Karpas-422 (cell line): Measurements from ENCODE around the gene CAB39. TPM values are rescaled to one million over a fixed set of nuclear protein-coding genes. Genes with fewer than 3 reads are reported as not detected.

Experiments used
- DNase-seq: peaks from one replicate; pipeline ENCODE4 v3.0.0-alpha.2; 2015
- H2AFZ ChIP-seq: fragments of 200-600 bp; sonication (generic); 2 replicates; pipeline ENCODE4 v1.6.1; 2014; ENCODE audit warnings: antibody characterized with exemption, low read length, mixed read lengths
- H3K27ac ChIP-seq: fragments of 200-600 bp; sonication (generic); 2 replicates; pipeline ENCODE4 v1.5.1; 2014; ENCODE audit warnings: mild to moderate bottlenecking, low read length, moderate library complexity
- H3K27me3 ChIP-seq: fragments of 200-600 bp; sonication (generic); 2 replicates; pipeline ENCODE4 v1.6.1; 2014; ENCODE audit warnings: low read length, mixed read lengths
- H3K36me3 ChIP-seq: fragments of 200-600 bp; sonication (generic); 2 replicates; pipeline ENCODE4 v1.6.1; 2014; ENCODE audit warnings: low read length, mixed read lengths; ENCODE audit not compliant: insufficient read depth
- H3K4me1 ChIP-seq: fragments of 200-600 bp; sonication (generic); 2 replicates; pipeline ENCODE4 v1.6.1; 2014; ENCODE audit warnings: mild to moderate bottlenecking, low read length, mixed read lengths
- H3K4me2 ChIP-seq: fragments of 200-600 bp; sonication (generic); 2 replicates; pipeline ENCODE4 v1.6.1; 2014; ENCODE audit warnings: low read length, low read depth, mild to moderate bottlenecking; ENCODE audit not compliant: poor library complexity, severe bottlenecking
- H3K4me3 ChIP-seq: fragments of 200-600 bp; sonication (generic); 2 replicates; pipeline ENCODE4 v1.5.1; 2014; ENCODE audit warnings: mild to moderate bottlenecking, antibody characterized with exemption, low read length, mixed read lengths
- H3K79me2 ChIP-seq: fragments of 200-600 bp; sonication (generic); 2 replicates; pipeline ENCODE4 v1.6.1; 2014; ENCODE audit warnings: mild to moderate bottlenecking, low read length, mixed read lengths
- H3K9ac ChIP-seq: fragments of 200-600 bp; sonication (generic); 2 replicates; pipeline ENCODE4 v1.6.0; 2014; ENCODE audit warnings: low read length
- H3K9me2 ChIP-seq: fragments of 200-600 bp; sonication (generic), shearing (Covaris generic); replicated peaks from 2 replicates; pipeline ENCODE4 v1.6.0; 2014; ENCODE audit warnings: mild to moderate bottlenecking, low read length, moderate library complexity; ENCODE audit not compliant: insufficient read depth
- H3K9me3 ChIP-seq: fragments of 300-700, 200-600 bp; sonication (generic); 2 replicates; pipeline ENCODE4 v1.6.1; 2014; ENCODE audit warnings: low read length, mixed read lengths
- H4K20me1 ChIP-seq: fragments of 200-600 bp; sonication (generic); 2 replicates; pipeline ENCODE4 v1.6.1; 2014; ENCODE audit warnings: mild to moderate bottlenecking, antibody characterized with exemption, low read length, low read depth; ENCODE audit not compliant: insufficient read depth
- total RNA-seq: library from RNA; depleted of rRNA; stranded (reverse); fragments of >200 nt; shearing (Covaris generic); gene quantifications from 2 replicates; pipeline ENCODE4 v1.2.3, GENCODE V29; 2014; ENCODE audit warnings: low replicate concordance

CAB39 gene
- total RNA-seq, 1 experiment from 2014 or later: 89.3 TPM

GRCh38 chr2:230788554-230789175 is 76.0 kb downstream of the CAB39 start:
- DNase-seq: no peak
- Histone ChIP-seq H3K27ac (no peak overlapping the region), H3K4me1 (no peaks in the 10 kb centered on the region), H3K79me2 (peaks cover 90% of the 10 kb centered on the region), H3K36me3 (peaks cover 59% of the 10 kb centered on the region), H3K4me2 (no peak overlapping the region), H3K27me3 (no peaks in the 10 kb centered on the region), H3K4me3 (no peak overlapping the region), H3K9ac (no peak overlapping the region), H4K20me1 (no peaks in the 10 kb centered on the region), H2AFZ (no peak overlapping the region), H3K9me2 (no peaks in the 10 kb centered on the region), H3K9me3 (peaks cover 10% of the 10 kb centered on the region)

GRCh38 chr2:230790981-230791380 is 78.3 kb downstream of the CAB39 start:
- peaks cover 2% of the 10 kb centered on the region for H3K4me1 ChIP-seq
- peaks cover 10% of the 10 kb centered on the region for H3K9me3 ChIP-seq
- no peak overlapping the region for H3K9ac ChIP-seq
- H3K27me3 ChIP-seq: no peaks in the 10 kb centered on the region
- no peak overlapping the region for H3K4me3 ChIP-seq
- DNase-seq: no peak
- H2AFZ ChIP-seq: no peak overlapping the region
- no peaks in the 10 kb centered on the region for H3K9me2 ChIP-seq
- H3K4me2 ChIP-seq: no peak overlapping the region
- H3K79me2 ChIP-seq: peaks cover 91% of the 10 kb centered on the region
- H4K20me1 ChIP-seq: no peaks in the 10 kb centered on the region
- H3K36me3 ChIP-seq: peaks cover 56% of the 10 kb centered on the region
- H3K27ac ChIP-seq: no peak overlapping the region

- no peaks in the 10 kb centered on the region for H3K27me3 ChIP-seq
- H2AFZ ChIP-seq: no peak overlapping the region
- H3K9me3 ChIP-seq: no peaks in the 10 kb centered on the region
- no peak overlapping the region for H3K27ac ChIP-seq
- H3K79me2 ChIP-seq: peaks cover 85% of the 10 kb centered on the region
- H3K36me3 ChIP-seq: peaks cover 38% of the 10 kb centered on the region
- no peaks in the 10 kb centered on the region for H3K9me2 ChIP-seq
- no peak for DNase-seq
- H3K4me1 ChIP-seq: peaks cover 25% of the 10 kb centered on the region
- no peaks in the 10 kb centered on the region for H4K20me1 ChIP-seq
- no peak overlapping the region for H3K4me3 ChIP-seq
- no peak overlapping the region for H3K4me2 ChIP-seq
- H3K9ac ChIP-seq: no peak overlapping the region
These were observed 81.1 kb downstream of the CAB39 start for GRCh38 chr2:230793572-230794359.

GRCh38 chr2:230794497-230794896 is 81.9 kb downstream of the CAB39 start:
- Histone ChIP-seq H3K36me3 (peaks cover 37% of the 10 kb centered on the region), H3K9me2 (no peaks in the 10 kb centered on the region), H3K4me3 (no peak overlapping the region), H2AFZ (no peak overlapping the region), H4K20me1 (no peaks in the 10 kb centered on the region), H3K9ac (no peak overlapping the region), H3K27me3 (no peaks in the 10 kb centered on the region), H3K4me2 (no peak overlapping the region), H3K4me1 (peaks cover 25% of the 10 kb centered on the region), H3K27ac (no peak overlapping the region), H3K79me2 (peaks cover 82% of the 10 kb centered on the region), H3K9me3 (no peaks in the 10 kb centered on the region)
- DNase-seq: no peak

GRCh38 chr2:230795856-230796255 is 83.2 kb downstream of the CAB39 start:
- no peaks in the 10 kb centered on the region for H3K27me3 ChIP-seq
- H3K9me3 ChIP-seq: no peaks in the 10 kb centered on the region
- peaks cover 79% of the 10 kb centered on the region for H3K79me2 ChIP-seq
- peaks cover 35% of the 10 kb centered on the region for H3K36me3 ChIP-seq
- H4K20me1 ChIP-seq: no peaks in the 10 kb centered on the region
- no peak overlapping the region for H2AFZ ChIP-seq
- H3K27ac ChIP-seq: 0 out of 2 replicates have a peak overlapping the region, but pooled peaks have one; percentile 53
- no peak overlapping the region for H3K4me3 ChIP-seq
- H3K9me2 ChIP-seq: no peaks in the 10 kb centered on the region
- H3K4me1 ChIP-seq: peaks cover 25% of the 10 kb centered on the region
- no peak overlapping the region for H3K9ac ChIP-seq
- DNase-seq: no peak
- no peak overlapping the region for H3K4me2 ChIP-seq

- Histone ChIP-seq H3K79me2 (peaks cover 77% of the 10 kb centered on the region), H3K4me1 (peaks cover 25% of the 10 kb centered on the region), H3K9me3 (no peaks in the 10 kb centered on the region), H3K36me3 (peaks cover 30% of the 10 kb centered on the region), H3K9ac (no peak overlapping the region), H2AFZ (no peak overlapping the region), H3K4me3 (no peak overlapping the region), H4K20me1 (no peaks in the 10 kb centered on the region), H3K27ac (peak overlapping the region; percentile 53), H3K9me2 (no peaks in the 10 kb centered on the region), H3K4me2 (no peak overlapping the region), H3K27me3 (no peaks in the 10 kb centered on the region)
- no peak for DNase-seq
These were observed 83.7 kb downstream of the CAB39 start for GRCh38 chr2:230796280-230796862.

GRCh38 chr2:230797515-230798495 is 85.2 kb downstream of the CAB39 start:
- Histone ChIP-seq H3K4me1 (peaks cover 25% of the 10 kb centered on the region), H4K20me1 (no peaks in the 10 kb centered on the region), H3K9ac (no peak overlapping the region), H3K4me3 (no peak overlapping the region), H3K79me2 (peaks cover 63% of the 10 kb centered on the region), H3K9me3 (no peaks in the 10 kb centered on the region), H3K27ac (peak overlapping the region; percentile 53), H3K36me3 (peaks cover 17% of the 10 kb centered on the region; the same call in 1 of the 2 replicates), H3K4me2 (peak overlapping the region; percentile 26), H3K27me3 (no peaks in the 10 kb centered on the region), H2AFZ (no peak overlapping the region), H3K9me2 (no peaks in the 10 kb centered on the region)
- DNase-seq: peak; percentile 46
